ENCODE measurements around the gene NPC1L1.

Gene NPC1L1

GRCh38 chr7:44473295-44473694 lies 67.8 kb downstream of the NPC1L1 start:
- no peak for TF ChIP-seq CTCF (IDR thresholded peaks at IDR 0.05; ENCODE audit: low read depth, low read length)
- H3K4me3 ChIP-seq (ENCODE audit: low read depth, low read length), result no peak overlapping the region

GRCh38 chr7:44472843-44473242 lies 68.3 kb downstream of the NPC1L1 start:
- H3K4me3 ChIP-seq (ENCODE audit: low read depth, low read length), result no peak overlapping the region
- no peak for TF ChIP-seq CTCF (IDR thresholded peaks at IDR 0.05; ENCODE audit: low read depth, low read length)

- no peak for TF ChIP-seq CTCF (IDR thresholded peaks at IDR 0.05; ENCODE audit: low read depth, low read length)
- no peak overlapping the region for H3K4me3 ChIP-seq (ENCODE audit: low read depth, low read length)
These were observed 69.3 kb downstream of the NPC1L1 start for GRCh38 chr7:44471850-44472249.

GRCh38 chr7:44471436-44471835 lies 69.7 kb downstream of the NPC1L1 start:
- TF ChIP-seq CTCF (IDR thresholded peaks at IDR 0.05; ENCODE audit: low read depth, low read length), result no peak
- no peak overlapping the region for H3K4me3 ChIP-seq (ENCODE audit: low read depth, low read length)

GRCh38 chr7:44470628-44471245 lies 70.4 kb downstream of the NPC1L1 start:
- no peak for TF ChIP-seq CTCF (IDR thresholded peaks at IDR 0.05; ENCODE audit: low read depth, low read length)

GRCh38 chr7:44470135-44470479 lies 71.0 kb downstream of the NPC1L1 start:
- no peak overlapping the region for H3K4me3 ChIP-seq (ENCODE audit: low read depth, low read length)
- no peak for TF ChIP-seq CTCF (IDR thresholded peaks at IDR 0.05; ENCODE audit: low read depth, low read length)

More at GRCh38 chr7:44470628-44471245, 70.4 kb downstream of the NPC1L1 start:
- no peak overlapping the region for H3K4me3 ChIP-seq (ENCODE audit: low read depth, low read length)

DNA sequence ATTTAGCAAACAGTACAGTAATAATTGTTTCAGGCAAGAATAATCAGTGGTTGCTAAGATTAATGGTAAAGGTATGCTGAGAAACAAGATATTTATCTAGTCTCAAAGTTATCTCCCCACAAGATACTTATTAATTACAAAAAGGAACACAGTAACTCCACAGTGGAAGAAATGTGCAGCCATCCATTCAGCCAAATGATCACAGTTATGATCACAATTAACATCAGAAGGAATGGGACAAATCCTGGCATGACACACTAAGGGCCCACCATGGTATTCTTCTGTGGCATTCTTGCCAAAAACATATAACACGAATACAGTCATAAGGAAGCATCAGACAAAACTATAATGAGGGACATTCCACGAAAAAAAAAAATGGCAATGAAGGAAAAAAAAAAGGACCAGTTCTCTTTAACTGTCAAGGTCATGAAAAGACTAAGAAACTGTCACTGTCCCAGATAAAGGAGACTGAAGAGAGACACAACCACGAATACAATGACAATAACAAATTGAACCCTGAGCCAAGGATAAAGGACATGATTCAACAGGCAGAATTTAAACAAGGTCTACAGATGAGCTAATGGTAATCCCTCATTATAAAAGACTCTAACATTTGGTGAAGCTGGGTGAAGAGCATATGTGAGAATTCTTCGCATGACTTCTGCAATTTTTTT lies 71.5 kb downstream of the NPC1L1 start:
- H3K4me3 ChIP-seq (ENCODE audit: low read depth, low read length), result no peak overlapping the region

More for the DNA sequence above, 71.5 kb downstream of the NPC1L1 start:
- no peak for TF ChIP-seq CTCF (IDR thresholded peaks at IDR 0.05; ENCODE audit: low read depth, low read length)

Data from WI38 (cell line).